SU-DHL-6 (cell line): ENCODE measurements around the gene TCL1A.

Experiments
- CTCF ChIP-seq: fragments of 200-600 bp; sonication (generic); IDR thresholded peaks from one replicate; pipeline ENCODE4 v1.5.1; 2017; ENCODE audit warnings: antibody characterized with exemption, mild to moderate bottlenecking, low read length, moderate library complexity; ENCODE audit not compliant: insufficient read depth, poor library complexity, severe bottlenecking
- EZH2phosphoT487 ChIP-seq: fragments of 200-600 bp; sonication (generic), shearing (Covaris generic); conservative IDR thresholded peaks from 2 replicates; pipeline ENCODE4 v1.6.1; 2018; ENCODE audit warnings: mild to moderate bottlenecking, antibody characterized with exemption, low read length, moderate library complexity, mixed read lengths

- TF ChIP-seq CTCF (no peak), EZH2phosphoT487 (no peak)
Measured at GRCh38 chr14:95689441-95689840, 24.5 kb downstream of the TCL1A start.
